Neutrophil (primary cell): ENCODE measurements around the gene SLC7A10.

Experiments
- H3K27ac ChIP-seq: fragments of 200-600 bp; sonication (generic); 2 replicates; pipeline ENCODE4 v1.5.1; 2016; ENCODE audit warnings: mild to moderate bottlenecking, moderate library complexity
- H3K27me3 ChIP-seq: fragments of 200-600 bp; sonication (generic); 2 replicates; pipeline ENCODE4 v1.6.0; 2016; ENCODE audit warnings: mild to moderate bottlenecking
- H3K36me3 ChIP-seq: fragments of 200-600 bp; sonication (generic); 2 replicates; pipeline ENCODE4 v1.5.1; 2017
- H3K4me1 ChIP-seq, 2 experiments: fragments of 200-600 bp in 1 of 2; sonication (generic) in 1 of 2; 1 replicate in 1 of 2; 2 replicates in 1 of 2; pipeline versions ENCODE4 v1.5.1 to v1.6.1; 2013 to 2016; ENCODE audit warnings: low read depth in 1 of 2, low read length in 1 of 2, mild to moderate bottlenecking in 1 of 2, moderate library complexity in 1 of 2; ENCODE audit not compliant: control insufficient read depth in 1 of 2, insufficient read depth in 1 of 2
- H3K4me3 ChIP-seq, 2 experiments: fragments of 200-600 bp in 1 of 2; sonication (generic) in 1 of 2; 1 replicate in 1 of 2; 2 replicates in 1 of 2; pipeline ENCODE4 v1.5.1; 2013 to 2016; ENCODE audit warnings: low read depth in 1 of 2, low read length in 1 of 2, mild to moderate bottlenecking in 1 of 2, moderate library complexity in 1 of 2
- H3K9me3 ChIP-seq: fragments of 200-600 bp; sonication (generic); 2 replicates; pipeline ENCODE4 v1.5.1; 2016
- CTCF ChIP-seq: fragments of 200-600 bp; sonication (generic); IDR thresholded peaks from 2 replicates; pipeline ENCODE4 v1.5.1; 2016; ENCODE audit warnings: antibody characterized with exemption

SLC7A10 gene

GRCh38 chr19:33241091-33241529 is 15.5 kb upstream of the SLC7A10 start:
- TF ChIP-seq CTCF = no peak
- Histone ChIP-seq H3K36me3 (no peaks in the 10 kb centered on the region), H3K4me3 (no peak overlapping the region), H3K27me3 (no peaks in the 10 kb centered on the region), H3K27ac (no peak overlapping the region), H3K9me3 (no peaks in the 10 kb centered on the region), H3K4me1 (peaks cover 0 to 8% of the 10 kb centered on the region in 2 experiments)

GRCh38 chr19:33240181-33240771 is 14.6 kb upstream of the SLC7A10 start:
- Histone ChIP-seq H3K27ac (no peak overlapping the region), H3K9me3 (no peaks in the 10 kb centered on the region), H3K4me3 (no peak overlapping the region), H3K4me1 (peaks cover 0 to 10% of the 10 kb centered on the region in 2 experiments), H3K36me3 (no peaks in the 10 kb centered on the region), H3K27me3 (no peaks in the 10 kb centered on the region)
- no peak for TF ChIP-seq CTCF

- no peak for TF ChIP-seq CTCF
- no peak overlapping the region for H3K27ac ChIP-seq
- no peaks in the 10 kb centered on the region for H3K36me3 ChIP-seq
- H3K4me1 ChIP-seq = peaks cover 0 to 14% of the 10 kb centered on the region in 2 experiments
- H3K27me3 ChIP-seq = no peaks in the 10 kb centered on the region
- no peaks in the 10 kb centered on the region for H3K9me3 ChIP-seq
- no peak overlapping the region for H3K4me3 ChIP-seq
Observed at GRCh38 chr19:33239223-33239975, 13.7 kb upstream of the SLC7A10 start.

- Histone ChIP-seq H3K27ac (no peak overlapping the region), H3K27me3 (no peaks in the 10 kb centered on the region), H3K36me3 (no peaks in the 10 kb centered on the region), H3K4me3 (no peak overlapping the region), H3K9me3 (no peaks in the 10 kb centered on the region), H3K4me1 (peaks cover 0 to 14% of the 10 kb centered on the region in 2 experiments)
- no peak for TF ChIP-seq CTCF
Observed at GRCh38 chr19:33238481-33239149, 13.0 kb upstream of the SLC7A10 start.

GRCh38 chr19:33236696-33237390 is 11.2 kb upstream of the SLC7A10 start:
- Histone ChIP-seq H3K27ac (no peak overlapping the region), H3K4me3 (no peak overlapping the region), H3K4me1 (peaks cover 11 to 27% of the 10 kb centered on the region in 2 experiments), H3K36me3 (no peaks in the 10 kb centered on the region), H3K9me3 (no peaks in the 10 kb centered on the region), H3K27me3 (no peaks in the 10 kb centered on the region)
- TF ChIP-seq CTCF = no peak
